ENCODE results near the gene POMT1.

Gene POMT1

GRCh38 chr9:131483319-131484050 is 19.2 kb upstream of the POMT1 start:
- H3K27ac ChIP-seq (ENCODE audit: low read length) = no peak overlapping the region
- H3K4me1 ChIP-seq (ENCODE audit: low read length) = peaks cover 35% of the 10 kb centered on the region

GRCh38 chr9:131484051-131484445 is 18.7 kb upstream of the POMT1 start:
- H2AFZ ChIP-seq (ENCODE audit: low read length) = no peak overlapping the region
- TF ChIP-seq CTCF (IDR thresholded peaks at IDR 0.05; ENCODE audit: low read length) (no peak), EZH2phosphoT487 (IDR thresholded peaks at IDR 0.05; ENCODE audit: low read length) (no peak), EZH2 (optimal IDR thresholded peaks at IDR 0.05; ENCODE audit: low read depth, low read length) (no peak)
- no peaks in the 10 kb centered on the region for H4K20me1 ChIP-seq (ENCODE audit: insufficient read depth, low read length)
- H3K4me1 ChIP-seq (ENCODE audit: low read length) = peaks cover 31% of the 10 kb centered on the region
- peaks cover 24% of the 10 kb centered on the region for H3F3A ChIP-seq (ENCODE audit: insufficient read depth, low read length)
- no peak for DNase-seq
- no peaks in the 10 kb centered on the region for H3K27me3 ChIP-seq (replicated peaks; ENCODE audit: insufficient read depth, low read length)
- H3K36me3 ChIP-seq (replicated peaks; ENCODE audit: insufficient read depth, low read length) = peaks cover 9% of the 10 kb centered on the region
- H3K4me2 ChIP-seq (ENCODE audit: low read depth, low read length) = no peak overlapping the region
- no peak overlapping the region for H3K4me3 ChIP-seq (ENCODE audit: low read length)
- no peaks in the 10 kb centered on the region for H3K9me2 ChIP-seq (replicated peaks; ENCODE audit: insufficient read depth, low read length)
- H3K27ac ChIP-seq (ENCODE audit: low read length) = no peak overlapping the region
- peaks cover 76% of the 10 kb centered on the region for H3K79me2 ChIP-seq (ENCODE audit: low read length)
- no peaks in the 10 kb centered on the region for H3K9me3 ChIP-seq (replicated peaks; ENCODE audit: insufficient read depth, low read length)
- no peak overlapping the region for H3K9ac ChIP-seq (ENCODE audit: low read length)

More at GRCh38 chr9:131483319-131484050, 19.2 kb upstream of the POMT1 start:
- TF ChIP-seq EZH2 (optimal IDR thresholded peaks at IDR 0.05; ENCODE audit: low read depth, low read length) (no peak), CTCF (IDR thresholded peaks at IDR 0.05; ENCODE audit: low read length) (no peak), EZH2phosphoT487 (IDR thresholded peaks at IDR 0.05; ENCODE audit: low read length) (no peak)
- Histone ChIP-seq H3K36me3 (replicated peaks; ENCODE audit: insufficient read depth, low read length) (peaks cover 5% of the 10 kb centered on the region), H3K4me3 (ENCODE audit: low read length) (no peak overlapping the region), H3K9me3 (replicated peaks; ENCODE audit: insufficient read depth, low read length) (no peaks in the 10 kb centered on the region), H4K20me1 (ENCODE audit: insufficient read depth, low read length) (no peaks in the 10 kb centered on the region), H3K9me2 (replicated peaks; ENCODE audit: insufficient read depth, low read length) (no peaks in the 10 kb centered on the region), H3F3A (ENCODE audit: insufficient read depth, low read length) (peaks cover 25% of the 10 kb centered on the region), H3K79me2 (ENCODE audit: low read length) (peaks cover 77% of the 10 kb centered on the region), H3K4me2 (ENCODE audit: low read depth, low read length) (no peak overlapping the region), H3K27me3 (replicated peaks; ENCODE audit: insufficient read depth, low read length) (no peaks in the 10 kb centered on the region), H2AFZ (ENCODE audit: low read length) (no peak overlapping the region), H3K9ac (ENCODE audit: low read length) (no peak overlapping the region)
- DNase-seq = no peak

DNA sequence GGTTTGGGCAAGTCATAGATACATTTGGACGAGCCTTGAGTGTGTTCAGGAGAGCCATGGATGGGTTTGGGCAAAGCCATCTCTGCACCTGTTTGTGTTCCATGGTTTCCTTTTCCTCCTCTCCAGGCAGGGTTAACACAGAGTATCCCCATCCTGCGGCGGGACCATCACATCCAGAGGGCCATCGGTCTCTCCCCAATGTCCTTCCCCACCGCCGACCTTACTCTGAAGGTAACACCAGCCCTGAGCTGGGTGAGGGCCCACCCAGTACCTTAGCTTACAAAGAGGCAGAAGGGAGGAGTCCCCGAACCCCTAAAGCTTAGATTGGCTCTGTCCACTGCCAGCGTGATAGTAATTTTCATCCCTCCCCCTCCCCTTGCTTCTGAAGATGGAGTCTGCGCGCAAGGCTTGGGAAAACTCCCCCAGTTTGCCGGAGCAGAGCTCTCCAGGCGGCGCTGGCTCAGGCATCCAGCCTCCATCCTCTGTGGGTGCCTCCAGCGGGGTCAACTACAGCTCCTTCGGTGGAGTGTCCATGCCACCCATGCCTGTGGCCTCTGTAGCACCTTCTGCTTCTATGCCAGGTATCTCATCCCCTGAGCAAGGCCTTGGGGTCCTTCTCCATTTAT is 18.0 kb upstream of the POMT1 start:
- peak overlapping the region; percentile 61; the same call in 1 of the 2 replicates for H3K27ac ChIP-seq (ENCODE audit: low read length)
- no peaks in the 10 kb centered on the region for H3K9me2 ChIP-seq (replicated peaks; ENCODE audit: insufficient read depth, low read length)
- H3K4me3 ChIP-seq (ENCODE audit: low read length) = no peak overlapping the region
- DNase-seq = no peak
- H3K4me1 ChIP-seq (ENCODE audit: low read length) = peaks cover 25% of the 10 kb centered on the region
- no peaks in the 10 kb centered on the region for H4K20me1 ChIP-seq (ENCODE audit: insufficient read depth, low read length)
- no peaks in the 10 kb centered on the region for H3K27me3 ChIP-seq (replicated peaks; ENCODE audit: insufficient read depth, low read length)
- 0 out of 2 replicates have a peak, but pooled peaks cover 6% of the 10 kb centered on the region for H3K36me3 ChIP-seq (replicated peaks; ENCODE audit: insufficient read depth, low read length)
- H3K4me2 ChIP-seq (ENCODE audit: low read depth, low read length) = no peak overlapping the region
- peaks cover 75% of the 10 kb centered on the region for H3K79me2 ChIP-seq (ENCODE audit: low read length)
- no peaks in the 10 kb centered on the region for H3K9me3 ChIP-seq (replicated peaks; ENCODE audit: insufficient read depth, low read length)
- H3F3A ChIP-seq (ENCODE audit: insufficient read depth, low read length) = peaks cover 20% of the 10 kb centered on the region
- TF ChIP-seq EZH2 (optimal IDR thresholded peaks at IDR 0.05; ENCODE audit: low read depth, low read length) = no peak
- no peak for TF ChIP-seq CTCF (IDR thresholded peaks at IDR 0.05; ENCODE audit: low read length)
- no peak for TF ChIP-seq EZH2phosphoT487 (IDR thresholded peaks at IDR 0.05; ENCODE audit: low read length)
- no peak overlapping the region for H3K9ac ChIP-seq (ENCODE audit: low read length)
- no peak overlapping the region for H2AFZ ChIP-seq (ENCODE audit: low read length)
